ENCODE data around the gene GLRX3. TPM values are rescaled to one million over a fixed set of nuclear protein-coding genes. Genes with fewer than 3 reads are reported as not detected.
A peak's percentile ranks its signal among the peaks of the same experiment; 100 is the strongest.

Gene GLRX3
- total RNA-seq, 1 donor from 2014 or later: 57.5 TPM

- H3K27me3 Mint-ChIP-seq (ENCODE audit: low read depth): no peaks in the 10 kb centered on the region
- H3K36me3 Mint-ChIP-seq (ENCODE audit: low read depth): peaks cover 3% of the 10 kb centered on the region
- no peak overlapping the region for H3K4me3 Mint-ChIP-seq (ENCODE audit: unreplicated experiment)
- peak; percentile 72 for DNase-seq (ENCODE audit: low spot score)
- TF ChIP-seq, protein P1, sequence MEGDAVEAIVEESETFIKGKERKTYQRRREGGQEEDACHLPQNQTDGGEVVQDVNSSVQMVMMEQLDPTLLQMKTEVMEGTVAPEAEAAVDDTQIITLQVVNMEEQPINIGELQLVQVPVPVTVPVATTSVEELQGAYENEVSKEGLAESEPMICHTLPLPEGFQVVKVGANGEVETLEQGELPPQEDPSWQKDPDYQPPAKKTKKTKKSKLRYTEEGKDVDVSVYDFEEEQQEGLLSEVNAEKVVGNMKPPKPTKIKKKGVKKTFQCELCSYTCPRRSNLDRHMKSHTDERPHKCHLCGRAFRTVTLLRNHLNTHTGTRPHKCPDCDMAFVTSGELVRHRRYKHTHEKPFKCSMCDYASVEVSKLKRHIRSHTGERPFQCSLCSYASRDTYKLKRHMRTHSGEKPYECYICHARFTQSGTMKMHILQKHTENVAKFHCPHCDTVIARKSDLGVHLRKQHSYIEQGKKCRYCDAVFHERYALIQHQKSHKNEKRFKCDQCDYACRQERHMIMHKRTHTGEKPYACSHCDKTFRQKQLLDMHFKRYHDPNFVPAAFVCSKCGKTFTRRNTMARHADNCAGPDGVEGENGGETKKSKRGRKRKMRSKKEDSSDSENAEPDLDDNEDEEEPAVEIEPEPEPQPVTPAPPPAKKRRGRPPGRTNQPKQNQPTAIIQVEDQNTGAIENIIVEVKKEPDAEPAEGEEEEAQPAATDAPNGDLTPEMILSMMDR (IDR thresholded peaks at IDR 0.05): no peak
- no peaks in the 10 kb centered on the region for H3K4me1 Mint-ChIP-seq (ENCODE audit: low read depth)
- H3K9me3 Mint-ChIP-seq (ENCODE audit: low read depth): no peaks in the 10 kb centered on the region
- no peak overlapping the region for H3K27ac Mint-ChIP-seq (ENCODE audit: unreplicated experiment)
Observed at GRCh38 chr10:130213286-130214080, 77.3 kb downstream of the GLRX3 start.

DNA sequence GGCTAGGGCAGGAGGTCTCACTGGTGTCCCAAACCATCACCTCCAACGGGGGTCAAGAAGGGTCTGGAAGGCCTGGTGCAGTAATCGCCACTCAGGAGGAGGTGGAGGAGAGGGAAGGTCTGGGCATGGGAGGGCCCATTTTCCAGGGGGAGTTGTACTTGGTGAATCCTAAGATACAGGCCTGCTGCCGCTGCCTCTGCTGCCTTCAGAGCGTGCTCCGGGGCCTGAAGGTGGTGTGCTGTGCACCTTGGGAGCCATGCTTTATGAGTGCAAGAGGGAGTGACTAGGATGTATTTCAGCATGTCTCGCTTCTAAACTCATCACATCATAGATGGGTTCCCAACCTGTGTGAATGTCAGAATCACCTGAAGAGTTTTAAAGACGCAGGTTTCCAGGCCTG is 78.2 kb downstream of the GLRX3 start:
- no peak overlapping the region for H3K27ac Mint-ChIP-seq (ENCODE audit: unreplicated experiment)
- TF ChIP-seq, protein P1 (IDR thresholded peaks at IDR 0.05): no peak

DNA sequence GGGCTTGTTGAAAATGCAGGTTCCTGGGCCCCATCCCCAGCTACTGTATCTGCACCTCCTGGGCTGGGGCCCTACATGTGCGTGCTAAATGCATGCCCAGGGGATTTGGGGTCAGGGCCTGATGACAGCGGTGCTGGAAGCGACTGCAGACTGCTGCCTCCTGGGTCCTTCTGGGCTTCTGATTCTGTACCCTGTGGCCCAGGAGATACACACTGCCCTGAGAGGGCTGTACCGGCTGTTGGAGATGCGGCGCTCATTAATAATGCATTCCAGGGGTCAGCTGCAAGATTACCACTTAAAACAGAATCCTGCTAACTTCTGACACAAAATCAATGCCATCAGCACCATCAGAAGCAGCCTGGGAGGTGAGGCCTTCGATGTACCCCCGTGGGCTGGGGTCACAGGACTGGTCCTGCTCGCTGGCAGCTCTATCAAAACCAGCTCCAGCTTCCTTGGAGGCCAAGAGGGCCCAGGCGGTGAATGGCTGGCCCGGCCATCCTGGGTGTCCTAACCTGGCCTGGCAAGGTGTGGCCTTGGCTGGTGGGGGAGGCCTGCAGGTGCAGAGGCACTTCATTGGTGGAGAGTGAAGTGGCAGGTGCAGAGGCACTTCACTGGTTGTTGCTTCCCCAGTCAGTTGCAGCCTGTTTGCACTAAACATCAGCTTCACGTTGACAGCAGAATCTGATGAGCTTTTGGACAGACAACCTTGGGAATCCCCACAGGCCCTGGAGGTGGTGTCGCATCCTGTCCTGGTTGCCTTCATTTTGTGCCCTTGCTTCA is 79.2 kb downstream of the GLRX3 start:
- H3K36me3 Mint-ChIP-seq (ENCODE audit: low read depth): peaks cover 4% of the 10 kb centered on the region
- H3K4me3 Mint-ChIP-seq (ENCODE audit: unreplicated experiment): no peak overlapping the region
- DNase-seq (ENCODE audit: low spot score): peak; percentile 62
- no peaks in the 10 kb centered on the region for H3K27me3 Mint-ChIP-seq (ENCODE audit: low read depth)
- H3K4me1 Mint-ChIP-seq (ENCODE audit: low read depth): no peaks in the 10 kb centered on the region
- TF ChIP-seq, protein P1 (IDR thresholded peaks at IDR 0.05): no peak
- no peak overlapping the region for H3K27ac Mint-ChIP-seq (ENCODE audit: unreplicated experiment)
- no peaks in the 10 kb centered on the region for H3K9me3 Mint-ChIP-seq (ENCODE audit: low read depth)

More for the DNA sequence above, 78.2 kb downstream of the GLRX3 start:
- Mint-ChIP-seq H3K36me3 (ENCODE audit: low read depth) (peaks cover 1% of the 10 kb centered on the region), H3K27me3 (ENCODE audit: low read depth) (no peaks in the 10 kb centered on the region), H3K9me3 (ENCODE audit: low read depth) (no peaks in the 10 kb centered on the region), H3K4me1 (ENCODE audit: low read depth) (no peaks in the 10 kb centered on the region), H3K4me3 (ENCODE audit: unreplicated experiment) (no peak overlapping the region)
- peak; percentile 73 for DNase-seq (ENCODE audit: low spot score)

DNA sequence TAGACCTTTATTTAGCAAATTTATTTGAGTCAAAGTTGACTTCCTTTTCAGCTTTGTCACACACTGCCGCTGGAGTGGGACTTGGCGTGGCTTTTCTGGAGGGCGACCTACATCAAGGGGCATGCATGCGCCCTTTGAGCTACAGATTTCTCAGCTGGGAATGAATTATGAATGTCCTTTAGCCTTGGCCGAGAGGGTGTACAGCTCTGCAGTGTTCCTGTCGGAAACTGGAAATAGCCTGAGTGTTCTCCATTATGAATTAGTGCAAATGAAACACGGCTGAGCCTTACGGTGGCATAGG is 79.7 kb downstream of the GLRX3 start:
- TF ChIP-seq, protein P1 (IDR thresholded peaks at IDR 0.05): no peak
- Mint-ChIP-seq H3K4me1 (ENCODE audit: low read depth) (no peaks in the 10 kb centered on the region), H3K36me3 (ENCODE audit: low read depth) (peaks cover 4% of the 10 kb centered on the region), H3K4me3 (ENCODE audit: unreplicated experiment) (no peak overlapping the region), H3K9me3 (ENCODE audit: low read depth) (no peaks in the 10 kb centered on the region), H3K27ac (ENCODE audit: unreplicated experiment) (no peak overlapping the region), H3K27me3 (ENCODE audit: low read depth) (no peaks in the 10 kb centered on the region)
- DNase-seq (ENCODE audit: low spot score): peak; percentile 15

DNA sequence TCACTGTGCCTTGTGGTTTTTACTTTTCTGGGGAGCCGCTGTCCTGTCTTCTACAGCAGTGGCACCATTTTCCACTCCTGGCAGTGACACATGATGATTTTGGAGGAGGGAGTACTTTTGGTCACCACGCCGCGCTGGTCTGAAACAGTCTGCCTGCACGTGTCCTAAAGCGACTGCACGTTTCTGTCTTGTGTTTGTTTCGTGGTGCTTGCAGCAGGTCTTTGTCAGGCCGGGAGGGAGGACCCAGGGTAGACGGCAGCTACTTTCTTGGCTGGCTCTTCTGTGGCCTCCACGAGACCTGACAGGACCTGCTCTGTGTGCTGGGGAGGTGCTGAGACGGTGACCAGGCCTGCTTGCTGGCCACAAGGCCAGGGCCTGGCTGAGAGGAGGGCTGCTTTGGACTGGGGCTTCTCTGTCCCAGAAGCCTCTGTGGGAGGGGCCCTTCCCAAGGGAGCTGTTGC is 82.0 kb downstream of the GLRX3 start:
- Mint-ChIP-seq H3K4me1 (ENCODE audit: low read depth) (no peaks in the 10 kb centered on the region), H3K9me3 (ENCODE audit: low read depth) (no peaks in the 10 kb centered on the region)
- peak; percentile 49 for DNase-seq (ENCODE audit: low spot score)

More for the DNA sequence above, 82.0 kb downstream of the GLRX3 start:
- TF ChIP-seq, protein P1 (IDR thresholded peaks at IDR 0.05): no peak
- Mint-ChIP-seq H3K27me3 (ENCODE audit: low read depth) (no peaks in the 10 kb centered on the region), H3K27ac (ENCODE audit: unreplicated experiment) (no peak overlapping the region), H3K36me3 (ENCODE audit: low read depth) (peaks cover 5% of the 10 kb centered on the region), H3K4me3 (ENCODE audit: unreplicated experiment) (no peak overlapping the region)

All from chondrocyte (in vitro differentiated cells).